Measurements from ENCODE around the gene SERP2. TPM values are rescaled to one million over a fixed set of nuclear protein-coding genes. Genes with fewer than 3 reads are reported as not detected.

SERP2 gene
- total and polyA plus RNA-seq, 2 donors from 2014 or later: 9.7 to 11.0 TPM

GRCh38 chr13:44421853-44422525 lies 48.4 kb downstream of the SERP2 start:
- no peak overlapping the region for H3K9ac ChIP-seq (ENCODE audit: low read length in 3 of 3)
- FAIRE-seq (no peak), DNase-seq (no peak)
- H3K9me3 ChIP-seq (ENCODE audit: control insufficient read depth in 2 of 3, insufficient read depth in 1 of 3, low read length in 3 of 3): no peaks in the 10 kb centered on the region
- no peak for TF ChIP-seq CTCF (IDR thresholded peaks at IDR 0.05; ENCODE audit: borderline replicate concordance, extremely low read depth, insufficient read depth)
- no peaks in the 10 kb centered on the region for H3K27me3 ChIP-seq (ENCODE audit: control insufficient read depth, insufficient read depth, low read length)
- no peak overlapping the region for H3K27ac ChIP-seq (ENCODE audit: low read depth in 2 of 2, low read length in 2 of 2)
- peaks cover 0 to 2% (median 0%) of the 10 kb centered on the region in 3 donors for H3K4me1 ChIP-seq (ENCODE audit: control insufficient read depth in 2 of 3, insufficient read depth in 2 of 3, low read depth in 1 of 3, low read length in 3 of 3)
- intact Hi-C loops (cut with DNase I): no loop called here
- no peaks in the 10 kb centered on the region for H3K36me3 ChIP-seq (ENCODE audit: control insufficient read depth in 2 of 3, insufficient read depth in 3 of 3, low read length in 3 of 3)
- no peak overlapping the region for H3K4me3 ChIP-seq (ENCODE audit: low read length in 3 of 3)

GRCh38 chr13:44422755-44423643 lies 49.4 kb downstream of the SERP2 start:
- Histone ChIP-seq H3K36me3 (ENCODE audit: control insufficient read depth in 2 of 3, insufficient read depth in 3 of 3, low read length in 3 of 3) (no peaks in the 10 kb centered on the region), H3K9ac (ENCODE audit: low read length in 3 of 3) (no peak overlapping the region), H3K4me1 (ENCODE audit: control insufficient read depth in 2 of 3, insufficient read depth in 2 of 3, low read depth in 1 of 3, low read length in 3 of 3) (peaks cover 0 to 2% (median 0%) of the 10 kb centered on the region in 3 donors), H3K27me3 (ENCODE audit: control insufficient read depth, insufficient read depth, low read length) (no peaks in the 10 kb centered on the region), H3K9me3 (ENCODE audit: control insufficient read depth in 2 of 3, insufficient read depth in 1 of 3, low read length in 3 of 3) (no peaks in the 10 kb centered on the region), H3K4me3 (ENCODE audit: low read length in 3 of 3) (no peak overlapping the region), H3K27ac (ENCODE audit: low read depth in 2 of 2, low read length in 2 of 2) (no peak overlapping the region)
- peak in 4 of 5 donors; percentile 35 to 69 (median 56) for DNase-seq
- intact Hi-C loops (cut with DNase I): no loop called here
- FAIRE-seq: no peak
- no peak for TF ChIP-seq CTCF (IDR thresholded peaks at IDR 0.05; ENCODE audit: borderline replicate concordance, extremely low read depth, insufficient read depth)

GRCh38 chr13:44423824-44424223 lies 50.2 kb downstream of the SERP2 start:
- intact Hi-C loops (cut with DNase I): no loop called here
- TF ChIP-seq CTCF (IDR thresholded peaks at IDR 0.05; ENCODE audit: borderline replicate concordance, extremely low read depth, insufficient read depth): no peak
- no peaks in the 10 kb centered on the region for H3K27me3 ChIP-seq (ENCODE audit: control insufficient read depth, insufficient read depth, low read length)
- H3K4me1 ChIP-seq (ENCODE audit: control insufficient read depth in 2 of 3, insufficient read depth in 2 of 3, low read depth in 1 of 3, low read length in 3 of 3): peaks cover 0 to 2% (median 0%) of the 10 kb centered on the region in 3 donors
- FAIRE-seq (no peak), DNase-seq (no peak)
- H3K9ac ChIP-seq (ENCODE audit: low read length in 3 of 3): no peak overlapping the region
- no peak overlapping the region for H3K27ac ChIP-seq (ENCODE audit: low read depth in 2 of 2, low read length in 2 of 2)
- no peaks in the 10 kb centered on the region for H3K36me3 ChIP-seq (ENCODE audit: control insufficient read depth in 2 of 3, insufficient read depth in 3 of 3, low read length in 3 of 3)
- no peak overlapping the region for H3K4me3 ChIP-seq (ENCODE audit: low read length in 3 of 3)
- H3K9me3 ChIP-seq (ENCODE audit: control insufficient read depth in 2 of 3, insufficient read depth in 1 of 3, low read length in 3 of 3): no peaks in the 10 kb centered on the region
